Thyroid gland (tissue), 4 donors: Measurements from ENCODE around the gene MAPRE2. TPM values are rescaled to one million over a fixed set of nuclear protein-coding genes. Genes with fewer than 3 reads are reported as not detected.
"Not testable (repeated sequence)": the region's sequence is repeated elsewhere in the genome, so short reads cannot be mapped to it uniquely, and the experiment has no call there.

Experiments used
- DNase-seq, 2 donors: peaks; one replicate each; pipeline ENCODE4 v3.0.0-alpha.2; 2019
- H3K27ac ChIP-seq, 3 donors: fragments of 200-600 bp; sonication (generic); 1 replicate in 2 of 3; 2 replicates in 1 of 3; pipeline ENCODE4 v1.5.1; 2016 to 2019; ENCODE audit warnings: mild to moderate bottlenecking in 1 of 3, moderate library complexity in 1 of 3
- H3K27me3 ChIP-seq: fragments of 200-600 bp; sonication (generic); one replicate; pipeline ENCODE4 v1.5.1; 2019
- H3K36me3 ChIP-seq, 2 donors: fragments of 200-600 bp; sonication (generic); one replicate each; pipeline ENCODE4 v1.5.1; 2016 to 2019
- H3K4me1 ChIP-seq, 2 donors: fragments of 200-600 bp; sonication (generic); one replicate each; pipeline ENCODE4 v1.5.1; 2017 to 2019
- H3K4me3 ChIP-seq, 3 donors: fragments of 200-600 bp; sonication (generic); replicated peaks in 1 of 3; 1 replicate in 2 of 3; 2 replicates in 1 of 3; pipeline ENCODE4 v1.5.1; 2016; ENCODE audit warnings: mild to moderate bottlenecking in 1 of 3
- H3K9me3 ChIP-seq: fragments of 200-600 bp; sonication (generic); one replicate; pipeline ENCODE4 v1.5.1; 2017
- CTCF ChIP-seq, 6 experiments: fragments of 200-600 bp in 3 of 6; fragments of 450-650 bp in 3 of 6; sonication (generic) in 3 of 6; IDR thresholded peaks; one replicate each; pipeline ENCODE4 v1.5.1; 2016 to 2019; ENCODE audit warnings: antibody characterized with exemption in 6 of 6, mild to moderate bottlenecking in 2 of 6, inconsistent platforms in 1 of 6, moderate library complexity in 1 of 6
- POLR2A ChIP-seq, 2 donors: fragments of 450-650 bp; IDR thresholded peaks; one replicate each; pipeline ENCODE4 v1.6.1; 2017; ENCODE audit warnings: antibody characterized with exemption in 2 of 2, mild to moderate bottlenecking in 2 of 2, moderate library complexity in 1 of 2
- WGBS, 2 donors: methylation state at CpG; one replicate each; pipeline ENCODE4 v1.1.5; 2017; 5-methylcytosine and 5-hydroxymethylcytosine counted together
- intact Hi-C: fragments of 100-400 bp; cut with DNase I; formaldehyde crosslinking; loops from one replicate; pipeline ENCODE4 v1.15.1; 2023
- total RNA-seq, 4 donors: library from RNA; depleted of rRNA; stranded (reverse); fragments of >200 nt; gene quantifications; one replicate each; pipeline ENCODE4 v1.2.3, GENCODE V29; 2016

The MAPRE2 gene
- total RNA-seq, 4 donors from 2014 or later: 22.6 to 38.1 (median 28.8) TPM

DNA sequence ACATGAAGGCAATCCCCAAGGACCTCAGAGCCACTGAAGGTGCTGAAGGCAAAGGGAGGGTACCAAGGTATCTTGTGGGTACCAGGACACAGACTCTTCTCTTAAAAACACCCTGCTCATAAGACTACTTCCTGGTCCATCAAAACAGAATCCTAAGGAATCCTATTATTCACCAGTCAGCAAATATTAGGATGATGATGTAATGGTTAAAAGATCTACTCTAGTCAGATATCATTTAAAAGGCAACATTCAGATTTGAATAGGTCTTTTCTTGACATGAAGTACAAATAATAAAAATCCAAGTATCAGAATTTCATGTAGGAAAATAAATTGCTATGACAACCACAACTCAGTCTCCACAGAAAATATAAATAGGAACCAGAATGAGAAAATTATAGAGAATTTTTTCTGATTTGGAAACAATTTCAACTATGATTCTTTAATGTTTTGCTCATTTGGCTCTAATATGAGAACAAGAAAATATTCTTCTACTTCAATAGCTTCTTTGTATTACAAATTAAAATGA lies 121.9 kb downstream of the MAPRE2 start:
- H3K4me1 ChIP-seq: no peaks in the 10 kb centered on the region
- no peaks in the 10 kb centered on the region for H3K27me3 ChIP-seq
- H3K4me3 ChIP-seq: no peak overlapping the region
- no peaks in the 10 kb centered on the region for H3K9me3 ChIP-seq
- intact Hi-C loops: no loop called here
- no peak for DNase-seq
- H3K27ac ChIP-seq: no peak overlapping the region
- TF ChIP-seq CTCF (IDR thresholded peaks at IDR 0.05) (no peak), POLR2A (IDR thresholded peaks at IDR 0.05) (no peak)
- no peaks in the 10 kb centered on the region for H3K36me3 ChIP-seq

GRCh38 chr18:35163721-35164120 lies 122.5 kb downstream of the MAPRE2 start:
- H3K27me3 ChIP-seq: no peaks in the 10 kb centered on the region
- no peak overlapping the region for H3K4me3 ChIP-seq
- no peak for TF ChIP-seq CTCF (IDR thresholded peaks at IDR 0.05)
- no peak for TF ChIP-seq POLR2A (IDR thresholded peaks at IDR 0.05)
- 87 to 92% methylated on average over 5 of the region's 5 CpGs for WGBS, 2 donors
- H3K36me3 ChIP-seq: no peaks in the 10 kb centered on the region
- H3K4me1 ChIP-seq: no peaks in the 10 kb centered on the region
- no peaks in the 10 kb centered on the region for H3K9me3 ChIP-seq
- no peak overlapping the region for H3K27ac ChIP-seq
- no peak for DNase-seq
- intact Hi-C loops: no loop called here

DNA sequence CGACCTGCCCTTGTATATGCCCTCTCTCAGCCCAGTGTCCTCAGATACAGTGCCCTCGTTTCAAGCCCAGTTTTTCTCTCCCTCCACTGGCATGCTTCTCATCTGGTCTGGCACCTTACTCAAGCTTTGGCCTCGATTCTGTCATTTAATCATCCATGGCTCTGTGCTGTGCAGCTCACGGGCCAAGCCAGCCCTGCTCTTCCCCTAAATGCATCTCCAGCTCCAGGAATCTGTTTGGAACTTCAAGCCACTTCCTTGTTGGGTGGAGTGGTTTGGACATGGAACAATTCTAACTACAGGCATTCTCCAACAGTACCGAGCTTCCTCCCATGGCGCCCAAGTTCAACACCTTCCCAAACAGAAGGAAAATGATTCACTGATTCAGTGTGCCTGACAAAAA lies 122.9 kb downstream of the MAPRE2 start:
- Histone ChIP-seq H3K36me3 (no peaks in the 10 kb centered on the region), H3K4me1 (no peaks in the 10 kb centered on the region), H3K27ac (no peak overlapping the region), H3K4me3 (no peak overlapping the region), H3K27me3 (no peaks in the 10 kb centered on the region), H3K9me3 (no peaks in the 10 kb centered on the region)
- intact Hi-C loops: no loop called here
- DNase-seq: no peak
- 71 to 80% methylated on average over 6 of the region's 6 CpGs for WGBS, 2 donors
- TF ChIP-seq CTCF (IDR thresholded peaks at IDR 0.05) (no peak), POLR2A (IDR thresholded peaks at IDR 0.05) (no peak)

GRCh38 chr18:35167332-35167731 lies 126.1 kb downstream of the MAPRE2 start:
- DNase-seq: no peak
- Histone ChIP-seq H3K27ac (no peak overlapping the region), H3K27me3 (no peaks in the 10 kb centered on the region), H3K4me3 (no peak overlapping the region), H3K4me1 (no peaks in the 10 kb centered on the region), H3K9me3 (no peaks in the 10 kb centered on the region), H3K36me3 (no peaks in the 10 kb centered on the region)
- intact Hi-C loops: no loop called here
- TF ChIP-seq CTCF (IDR thresholded peaks at IDR 0.05) (no peak), POLR2A (IDR thresholded peaks at IDR 0.05) (no peak)
- 80 to 82% methylated on average over 6 of the region's 6 CpGs for WGBS, 2 donors

- Histone ChIP-seq H3K27ac (no peak overlapping the region), H3K9me3 (no peaks in the 10 kb centered on the region), H3K4me1 (no peaks in the 10 kb centered on the region), H3K4me3 (no peak overlapping the region), H3K36me3 (no peaks in the 10 kb centered on the region), H3K27me3 (no peaks in the 10 kb centered on the region)
- intact Hi-C loops: no loop called here
- TF ChIP-seq POLR2A (IDR thresholded peaks at IDR 0.05) (no peak), CTCF (IDR thresholded peaks at IDR 0.05) (no peak)
- DNase-seq: no peak
These were observed 126.6 kb downstream of the MAPRE2 start for GRCh38 chr18:35167857-35168256.

DNA sequence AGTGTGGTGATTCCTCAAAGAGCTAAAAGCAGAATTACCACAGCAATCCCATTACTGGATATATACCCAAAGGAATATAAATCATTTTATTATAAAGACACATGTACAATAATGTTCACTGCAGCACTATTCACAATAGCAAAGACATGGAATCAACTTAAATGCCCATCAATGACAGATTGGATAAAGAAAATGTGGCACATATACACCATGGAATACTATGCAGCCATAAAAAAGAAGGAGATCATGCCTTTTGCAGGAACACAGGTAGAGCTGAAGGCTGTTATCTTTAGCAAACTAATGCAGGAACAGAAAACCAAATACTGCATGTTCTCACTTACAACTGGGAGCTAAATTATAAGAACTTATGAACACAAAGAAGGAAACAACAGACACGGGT lies 129.1 kb downstream of the MAPRE2 start:
- 81 to 90% methylated on average over 1 of the region's 1 CpG for WGBS, 2 donors
- H3K27me3 ChIP-seq, H3K4me1 ChIP-seq, H3K9me3 ChIP-seq, H3K27ac ChIP-seq, intact Hi-C loops, H3K36me3 ChIP-seq, DNase-seq, H3K4me3 ChIP-seq: not testable (repeated sequence)
